DLD1 (cell line): ENCODE measurements around the gene POMGNT1.

Source experiments
- in situ Hi-C: cut with HindIII; loops from 2 replicates; pipeline ENCODE4 v1.10.0; 2017; ENCODE audit warnings: low sequenced_read_pairs

Gene POMGNT1

GRCh38 chr1:46184920-46185658 lies 13.1 kb downstream of the POMGNT1 start:
- in situ Hi-C loops = loop anchor here (25.0 kb wide), 1 partner anchor 148 kb away; no protein-coding TSS in a partner anchor

DNA sequence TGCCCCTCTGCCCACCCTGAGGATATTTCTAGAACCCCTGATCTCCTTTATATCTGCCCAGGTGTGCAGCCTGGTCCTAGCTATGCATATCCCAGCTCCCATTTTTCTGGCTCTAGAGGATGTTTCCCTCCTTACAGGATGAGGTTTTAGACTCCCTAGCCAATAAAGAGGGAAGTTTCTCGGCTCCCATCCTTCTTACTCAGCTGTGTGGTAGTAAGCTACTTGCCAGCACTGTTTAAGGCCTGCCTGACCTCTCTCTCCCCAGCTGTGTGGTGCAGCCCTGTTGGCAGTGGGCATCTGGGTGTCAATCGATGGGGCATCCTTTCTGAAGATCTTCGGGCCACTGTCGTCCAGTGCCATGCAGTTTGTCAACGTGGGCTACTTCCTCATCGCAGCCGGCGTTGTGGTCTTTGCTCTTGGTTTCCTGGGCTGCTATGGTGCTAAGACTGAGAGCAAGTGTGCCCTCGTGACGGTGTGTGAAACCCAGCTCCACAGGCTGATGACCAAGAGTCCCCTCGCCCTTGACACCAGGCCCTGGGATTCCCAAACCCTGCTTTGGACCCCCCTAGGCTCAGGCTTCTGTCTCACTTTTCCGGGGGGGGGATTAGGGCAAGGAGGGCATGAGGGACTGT lies 14.2 kb downstream of the POMGNT1 start:
- in situ Hi-C loops = loop anchor here (25.0 kb wide), 1 partner anchor 147 kb away; no protein-coding TSS in a partner anchor

- in situ Hi-C loops = loop anchor here (25.0 kb wide), 1 partner anchor 146 kb away; no protein-coding TSS in a partner anchor
Observed at GRCh38 chr1:46183079-46183847, 15.0 kb downstream of the POMGNT1 start.

DNA sequence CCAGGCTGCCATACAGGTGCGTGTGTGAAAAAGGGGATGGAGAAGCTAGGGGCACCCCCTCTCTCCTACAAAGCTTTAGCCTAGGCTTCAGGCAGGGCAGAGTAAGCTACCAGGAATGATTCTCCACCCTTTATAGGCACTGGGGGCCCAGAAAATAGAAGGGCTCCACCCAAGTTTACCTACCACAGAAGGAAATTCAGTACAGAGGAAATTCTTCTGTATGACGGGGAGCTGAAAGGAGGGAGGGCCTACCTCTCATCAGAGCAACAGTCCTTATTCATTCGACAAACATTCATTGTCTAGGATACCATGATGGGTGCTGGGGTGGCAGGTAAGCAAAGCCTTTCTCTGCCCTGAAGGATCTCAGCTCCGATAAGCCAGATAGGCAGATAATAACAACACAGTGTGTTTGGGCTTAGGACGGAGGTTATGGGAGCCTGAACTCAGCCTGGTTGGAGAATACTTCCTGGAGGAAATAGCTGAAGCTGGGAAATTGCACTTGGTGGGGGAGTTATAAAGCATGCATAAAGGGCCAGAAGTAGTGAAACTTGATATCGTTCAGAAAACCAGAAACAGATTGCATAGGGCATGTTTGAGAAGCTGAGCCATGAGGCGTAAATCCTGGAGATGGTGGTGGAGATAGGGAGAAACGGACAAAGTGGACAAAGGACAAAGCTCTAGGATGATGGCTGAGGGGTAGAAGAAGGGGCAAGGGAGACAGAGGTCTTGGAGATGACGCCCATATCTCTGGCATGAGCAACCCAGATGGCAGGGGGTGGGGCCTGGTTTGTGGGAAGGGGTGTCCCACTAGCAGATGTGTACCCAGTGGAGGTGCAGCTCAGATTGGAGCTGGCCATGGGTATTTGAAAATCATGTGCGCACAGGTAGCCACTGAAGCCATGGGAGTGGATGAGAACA lies 16.6 kb downstream of the POMGNT1 start:
- in situ Hi-C loops = loop anchor here (25.0 kb wide), 1 partner anchor 144 kb away; no protein-coding TSS in a partner anchor

DNA sequence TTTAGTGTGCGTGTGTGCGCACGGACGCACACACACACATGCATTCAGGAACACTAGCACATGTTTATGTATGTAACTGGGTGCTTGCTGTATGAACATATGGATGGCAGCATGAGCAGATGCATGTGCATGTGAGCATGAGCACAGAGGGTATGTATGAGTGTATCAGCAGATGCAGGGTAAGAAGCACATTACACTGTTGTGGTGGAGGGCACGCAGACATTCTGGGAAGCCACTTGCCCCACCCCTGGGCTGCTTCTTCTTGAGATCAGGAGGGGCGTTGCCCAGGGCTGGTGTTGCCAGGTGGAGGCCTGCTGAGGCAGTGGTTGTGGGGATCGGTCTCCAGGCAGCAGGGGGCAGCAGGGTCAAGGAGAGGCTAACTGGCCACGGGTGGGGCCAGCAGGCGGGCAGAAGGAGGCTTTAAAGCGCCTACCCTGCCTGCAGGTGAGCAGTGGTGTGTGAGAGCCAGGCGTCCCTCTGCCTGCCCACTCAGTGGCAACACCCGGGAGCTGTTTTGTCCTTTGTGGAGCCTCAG lies 18.1 kb downstream of the POMGNT1 start:
- in situ Hi-C loops = loop anchor here (25.0 kb wide), 1 partner anchor 143 kb away; no protein-coding TSS in a partner anchor

DNA sequence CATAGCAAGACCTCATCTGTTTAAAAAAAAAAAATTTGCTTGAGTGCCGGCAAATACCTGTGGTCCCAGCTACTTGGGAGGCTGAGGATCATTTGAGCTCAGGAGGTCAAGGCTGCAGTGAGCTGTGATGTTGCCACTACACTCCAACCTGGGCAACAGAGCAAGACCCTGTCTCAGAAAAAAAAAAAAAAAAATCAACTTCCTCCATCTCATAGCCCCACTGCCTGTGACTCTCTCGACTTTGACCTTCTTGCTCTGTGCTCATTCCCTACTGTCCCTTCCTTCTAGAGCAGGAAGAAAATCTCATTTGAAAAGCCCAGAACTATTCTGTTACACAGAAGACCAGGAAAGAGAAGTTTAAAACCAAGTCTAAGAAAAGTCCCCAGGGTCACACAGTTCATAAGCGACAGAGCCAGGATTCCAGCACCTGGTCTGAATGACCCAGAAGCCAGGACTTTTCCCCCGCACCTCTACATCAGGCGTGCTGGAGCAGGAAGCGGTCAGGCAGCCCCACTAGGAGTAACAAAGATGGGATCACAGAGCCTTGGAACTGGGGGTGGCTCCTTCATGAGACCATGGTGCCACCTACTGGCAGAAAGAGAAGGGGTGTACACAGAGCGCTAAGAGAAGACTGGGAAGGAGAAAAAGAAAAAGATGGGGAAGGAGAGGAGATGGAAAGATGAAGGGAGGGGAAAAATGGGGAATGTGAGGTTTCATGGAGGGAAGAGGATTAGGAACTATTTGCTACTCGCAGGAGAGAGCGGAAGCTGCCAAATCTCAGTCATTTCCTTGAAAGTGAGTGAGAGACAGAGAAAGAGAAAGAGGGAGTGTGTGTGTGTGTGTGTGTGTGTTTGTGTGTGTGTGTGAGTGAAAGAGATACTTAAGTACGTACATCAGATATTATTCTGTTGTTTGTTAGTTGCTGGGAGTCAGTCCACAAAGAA lies 18.8 kb downstream of the POMGNT1 start:
- in situ Hi-C loops = loop anchor here (25.0 kb wide), 1 partner anchor 142 kb away; no protein-coding TSS in a partner anchor

DNA sequence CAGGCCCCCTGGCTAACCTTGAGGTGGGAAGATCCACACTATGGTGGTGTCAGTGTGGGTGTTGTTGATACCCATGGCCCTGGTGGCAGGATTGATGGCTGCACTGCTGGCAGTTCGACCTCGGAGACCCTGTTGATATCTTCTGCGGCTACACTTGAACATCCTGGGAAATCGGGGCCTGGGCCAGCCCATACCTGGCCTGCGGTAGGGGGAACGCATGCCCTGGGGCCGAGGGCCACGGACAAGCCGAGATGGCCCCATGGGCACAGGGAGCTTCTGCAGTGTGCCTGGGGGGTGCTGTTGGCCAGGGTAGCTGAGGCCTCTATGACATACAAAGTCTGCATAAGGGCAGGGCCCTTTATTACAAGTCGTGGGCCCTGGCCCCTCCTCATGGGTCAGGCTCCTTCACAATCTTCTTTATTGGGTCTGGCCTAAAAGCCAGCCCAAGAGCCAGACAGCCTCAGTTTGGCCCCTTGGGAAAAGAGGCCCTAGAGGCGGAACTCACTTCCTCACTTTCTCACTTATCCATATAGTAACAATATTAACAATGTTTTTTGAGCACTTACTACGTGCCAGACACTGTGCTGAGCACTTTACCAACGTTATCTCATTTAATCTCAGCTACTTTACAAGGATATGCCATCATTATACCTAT lies 21.9 kb downstream of the POMGNT1 start, which contains the start of gene P3R3URF:
TSS of gene P3R3URF (minus strand) at position 278 of the 655 bp plus-strand sequence. CDS start at position 261, 17 bp downstream.
- in situ Hi-C loops = loop anchor here (25.0 kb wide), 1 partner anchor 139 kb away; no protein-coding TSS in a partner anchor

- in situ Hi-C loops = loop anchor here (25.0 kb wide), 1 partner anchor 138 kb away; no protein-coding TSS in a partner anchor
Observed at GRCh38 chr1:46175243-46175642, 23.0 kb downstream of the POMGNT1 start.

GRCh38 chr1:46174448-46175231 lies 23.6 kb downstream of the POMGNT1 start, which contains the start of gene TSPAN1:
TSPAN1 (plus strand) TSS chr1:46175087; CDS start chr1:46181108, 6,021 bp downstream.
- in situ Hi-C loops = loop anchor here (25.0 kb wide), 1 partner anchor 137 kb away; no protein-coding TSS in a partner anchor

DNA sequence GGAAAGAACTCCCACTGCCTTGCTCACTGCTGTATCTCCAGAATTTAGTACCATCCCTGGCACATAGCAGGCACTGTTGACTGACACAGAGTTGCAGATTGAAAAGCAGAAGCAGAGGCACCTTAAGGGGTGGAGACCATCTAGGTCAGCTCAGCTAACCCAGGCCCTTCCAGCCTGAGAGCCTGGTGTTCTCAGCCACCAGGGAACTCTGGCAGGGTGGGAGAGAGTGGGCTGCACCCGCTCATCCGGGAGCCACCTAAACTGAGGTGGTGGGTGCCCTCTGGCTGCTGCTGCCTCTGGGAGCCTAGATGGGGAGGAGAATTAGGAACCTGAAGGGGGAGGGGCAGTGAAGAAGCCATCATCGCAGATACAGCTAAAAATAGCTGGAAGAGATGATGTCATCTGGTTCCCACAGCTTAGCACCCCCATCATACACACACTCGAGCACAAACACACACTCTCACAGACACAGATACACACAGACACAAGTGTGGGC lies 24.8 kb downstream of the POMGNT1 start:
- in situ Hi-C loops = no loop called here

DNA sequence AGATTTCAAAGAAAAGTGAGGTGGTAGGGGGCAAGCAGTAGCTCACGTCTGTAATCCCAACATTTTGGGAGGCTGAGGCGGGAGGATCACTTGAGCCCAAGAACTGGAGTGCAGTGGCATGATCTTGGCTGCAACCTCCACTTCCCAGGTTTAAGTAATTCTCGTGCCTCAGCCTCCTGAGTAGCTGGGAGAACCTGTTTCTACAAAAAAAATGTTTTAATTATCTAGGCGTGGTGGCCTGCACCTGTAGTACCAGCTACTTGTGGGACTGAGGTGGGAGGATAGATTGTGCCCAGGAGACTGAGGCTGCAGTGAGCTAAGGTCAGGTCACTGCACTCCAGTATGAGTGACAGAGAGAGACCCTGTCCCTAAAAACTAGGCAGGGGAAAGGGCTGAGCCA lies 25.9 kb downstream of the POMGNT1 start:
- in situ Hi-C loops = no loop called here

GRCh38 chr1:46171871-46172270 lies 26.4 kb downstream of the POMGNT1 start:
- in situ Hi-C loops = no loop called here

DNA sequence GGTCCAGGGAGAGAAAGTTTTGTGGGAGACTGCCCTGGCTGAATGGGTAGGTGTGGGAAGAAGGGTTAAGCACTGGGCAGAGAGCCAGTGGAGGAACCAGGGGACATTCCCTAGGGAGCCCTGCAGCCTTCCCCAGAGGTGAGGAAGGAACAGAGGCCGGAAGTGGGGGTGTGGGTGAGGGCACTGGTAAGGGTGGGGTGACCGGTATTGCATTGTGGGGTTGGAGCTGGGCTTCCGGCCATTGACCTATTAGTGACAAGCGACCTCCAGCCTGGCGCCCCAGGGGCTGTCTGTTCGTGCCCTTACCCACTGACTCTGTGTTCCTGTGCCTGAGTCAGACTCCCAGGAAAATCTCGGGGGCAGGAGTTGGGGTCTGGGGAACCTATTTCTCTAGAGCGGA lies 26.9 kb downstream of the POMGNT1 start:
- in situ Hi-C loops = no loop called here

DNA sequence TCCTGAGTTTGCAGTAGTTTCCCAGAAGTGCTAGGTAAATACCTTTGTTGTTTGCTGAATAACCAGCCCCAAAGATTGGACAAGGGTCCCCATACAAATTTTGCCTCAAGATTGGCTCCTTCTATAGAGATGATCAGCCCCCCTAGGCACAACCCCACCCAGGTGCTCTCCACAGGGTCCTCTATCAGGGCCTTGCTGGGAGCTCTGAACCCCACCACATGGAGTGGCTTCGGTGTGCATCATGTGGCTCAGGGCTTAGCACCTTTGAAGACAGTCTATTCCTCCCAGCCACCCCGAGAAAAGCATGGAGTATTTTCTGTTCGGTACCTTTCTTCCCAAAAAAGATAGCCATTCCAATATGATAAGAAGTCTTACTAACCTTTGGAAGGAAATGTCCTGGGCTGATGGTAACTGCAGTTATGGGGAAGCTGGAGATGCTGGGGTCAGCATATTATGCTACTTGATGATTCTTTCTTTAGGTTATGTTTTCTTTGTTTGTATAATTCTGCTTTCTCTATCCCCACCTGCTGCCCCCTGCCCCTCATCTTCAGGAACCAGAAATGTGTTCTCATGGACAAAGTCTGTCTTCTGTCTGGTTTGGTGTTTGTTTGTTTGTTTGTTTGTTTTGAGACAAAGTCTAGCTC lies 28.3 kb downstream of the POMGNT1 start:
- in situ Hi-C loops = no loop called here

DNA sequence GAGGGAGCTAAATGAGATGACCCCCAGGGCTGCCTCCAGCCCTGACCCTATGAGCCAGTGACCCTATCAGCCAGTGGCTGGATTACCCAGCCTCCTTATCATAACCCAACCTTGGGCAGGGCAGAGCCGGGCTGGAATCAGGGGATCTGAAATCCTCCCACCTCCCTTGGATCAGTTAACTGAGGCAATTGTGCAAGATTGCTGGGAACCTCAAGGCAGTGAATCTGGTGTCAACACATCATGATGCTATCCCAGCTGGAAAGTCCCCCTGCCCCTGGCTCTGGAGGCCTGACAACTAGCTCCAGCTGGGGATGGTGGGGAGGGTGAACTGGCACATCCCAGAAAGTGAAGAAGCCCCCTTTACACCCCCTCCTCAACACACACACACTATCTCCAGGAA lies 29.8 kb downstream of the POMGNT1 start:
- in situ Hi-C loops = no loop called here
